ENCODE data around the gene PP2D1.
"Not testable (repeated sequence)": the region's sequence is repeated elsewhere in the genome, so short reads cannot be mapped to it uniquely, and the experiment has no call there.

PP2D1 gene

GRCh38 chr3:20040548-20041196 lies 28.6 kb upstream of the PP2D1 start:
- DNase-seq: peak; percentile 66

DNA sequence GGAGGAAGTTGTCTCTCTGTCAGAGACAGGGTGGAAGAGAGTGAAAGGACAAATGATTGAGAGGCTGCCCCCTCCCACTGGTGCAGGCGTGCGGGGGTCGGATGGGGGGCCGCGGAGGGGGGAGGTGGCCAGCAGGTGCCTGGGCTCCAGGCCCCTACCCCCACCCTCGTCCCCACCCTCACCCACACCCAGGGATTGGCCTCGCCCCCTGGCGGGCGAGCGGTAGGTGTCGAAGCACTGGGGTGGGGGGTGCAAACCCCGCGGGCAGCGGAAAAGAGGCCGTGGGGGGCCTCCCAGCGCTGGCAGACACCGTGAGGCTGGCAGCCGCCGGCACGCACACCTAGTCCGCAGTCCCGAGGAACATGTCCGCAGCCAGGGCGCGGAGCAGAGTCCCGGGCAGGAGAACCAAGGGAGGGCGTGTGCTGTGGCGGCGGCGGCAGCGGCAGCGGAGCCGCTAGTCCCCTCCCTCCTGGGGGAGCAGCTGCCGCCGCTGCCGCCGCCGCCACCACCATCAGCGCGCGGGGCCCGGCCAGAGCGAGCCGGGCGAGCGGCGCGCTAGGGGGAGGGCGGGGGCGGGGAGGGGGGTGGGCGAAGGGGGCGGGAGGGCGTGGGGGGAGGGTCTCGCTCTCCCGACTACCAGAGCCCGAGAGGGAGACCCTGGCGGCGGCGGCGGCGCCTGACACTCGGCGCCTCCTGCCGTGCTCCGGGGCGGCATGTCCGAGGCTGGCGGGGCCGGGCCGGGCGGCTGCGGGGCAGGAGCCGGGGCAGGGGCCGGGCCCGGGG lies 27.9 kb upstream of the PP2D1 start, which contains the start of gene KAT2B:
KAT2B (plus strand) TSS at position 682 of the 783 bp plus-strand sequence; CDS start at position 714, 32 bp downstream.
- DNase-seq: peak; percentile 67

DNA sequence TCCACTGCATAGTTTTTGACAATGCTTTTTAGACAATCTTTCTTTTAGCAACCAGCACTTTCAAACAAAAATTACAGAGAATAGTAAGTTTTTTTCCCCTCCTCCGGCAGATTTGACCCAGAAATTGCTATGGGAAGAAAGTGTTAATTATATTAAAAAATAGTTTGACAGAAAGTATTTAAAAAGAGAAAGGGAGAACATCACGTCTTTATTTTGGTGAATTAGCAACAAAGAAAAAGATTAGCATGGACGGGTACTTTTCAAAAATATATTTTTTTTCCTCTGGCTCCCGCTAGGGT lies 27.4 kb upstream of the PP2D1 start:
- DNase-seq: no peak

- no peak for DNase-seq
Observed at GRCh38 chr3:20038699-20039465, 26.8 kb upstream of the PP2D1 start.

DNA sequence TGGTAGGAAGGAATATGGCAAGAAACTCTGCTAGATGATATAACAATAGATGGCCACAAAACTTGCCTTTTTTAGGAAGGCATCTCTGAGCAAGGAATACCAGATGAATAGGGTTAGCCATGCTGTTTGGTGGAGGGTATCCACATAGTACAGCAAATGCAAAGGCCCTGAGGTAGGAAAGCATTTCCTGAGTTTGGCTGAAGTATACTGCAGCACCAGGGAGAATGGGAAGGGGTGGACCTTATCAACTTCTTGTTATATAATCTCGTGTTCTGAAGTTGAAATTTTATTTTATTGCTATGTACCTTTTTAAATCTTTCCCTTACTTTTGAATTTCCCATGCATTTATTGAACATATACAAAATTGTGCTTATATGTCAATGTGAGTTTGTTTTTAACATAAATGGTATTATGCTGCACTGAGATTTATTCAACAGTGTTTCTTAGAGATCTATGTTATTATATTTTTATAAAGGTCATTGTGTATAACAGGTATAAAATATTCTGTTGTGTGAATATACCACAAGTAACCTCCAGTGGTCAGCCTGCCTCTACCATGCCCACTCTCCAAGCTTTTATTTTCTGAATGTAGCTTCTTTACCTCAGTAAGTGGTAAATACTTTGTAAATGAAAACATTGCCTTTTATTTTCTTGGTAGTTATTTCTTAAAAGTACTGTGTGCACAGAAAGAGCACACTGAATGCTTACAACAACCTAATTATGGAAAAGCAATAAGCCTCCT lies 25.4 kb upstream of the PP2D1 start:
- no peak for DNase-seq

DNA sequence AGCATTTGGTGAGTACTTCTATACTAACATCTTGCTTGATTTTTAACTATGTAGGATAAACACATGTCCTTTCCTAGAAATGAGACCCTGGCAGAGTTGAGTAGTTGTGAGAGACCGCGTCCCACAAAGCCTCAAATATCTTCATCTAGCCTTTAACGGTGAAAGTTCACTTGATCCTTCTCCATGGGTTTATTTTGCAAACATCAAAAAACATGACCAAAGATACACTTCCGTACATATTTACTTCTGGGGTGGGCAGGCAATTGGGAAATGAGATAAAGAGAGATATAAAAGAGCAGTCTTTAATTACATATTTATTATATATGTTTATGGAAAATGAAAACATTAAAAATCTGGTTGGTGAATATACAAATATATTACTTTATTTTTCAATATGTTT lies 23.0 kb upstream of the PP2D1 start:
- no peak for DNase-seq

DNA sequence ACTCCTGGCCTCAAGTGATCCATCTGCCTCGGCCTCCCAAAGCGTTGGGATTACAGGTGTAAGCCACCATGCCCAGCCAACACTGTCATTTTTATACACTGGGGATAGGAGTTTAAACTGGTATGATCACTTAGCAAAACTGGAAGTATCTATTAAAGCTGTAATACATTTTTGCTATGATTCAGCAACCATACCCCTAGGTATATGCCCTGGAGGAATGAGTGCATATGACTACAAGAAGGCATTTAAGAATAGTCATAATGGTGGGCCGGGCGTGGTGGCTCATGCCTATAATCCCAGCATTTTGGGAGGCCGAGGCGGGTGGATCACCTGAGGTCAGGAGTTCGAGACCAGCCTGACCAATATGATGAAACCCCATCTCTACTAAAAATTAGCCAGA lies 19.9 kb upstream of the PP2D1 start:
- not testable (repeated sequence) for DNase-seq

DNA sequence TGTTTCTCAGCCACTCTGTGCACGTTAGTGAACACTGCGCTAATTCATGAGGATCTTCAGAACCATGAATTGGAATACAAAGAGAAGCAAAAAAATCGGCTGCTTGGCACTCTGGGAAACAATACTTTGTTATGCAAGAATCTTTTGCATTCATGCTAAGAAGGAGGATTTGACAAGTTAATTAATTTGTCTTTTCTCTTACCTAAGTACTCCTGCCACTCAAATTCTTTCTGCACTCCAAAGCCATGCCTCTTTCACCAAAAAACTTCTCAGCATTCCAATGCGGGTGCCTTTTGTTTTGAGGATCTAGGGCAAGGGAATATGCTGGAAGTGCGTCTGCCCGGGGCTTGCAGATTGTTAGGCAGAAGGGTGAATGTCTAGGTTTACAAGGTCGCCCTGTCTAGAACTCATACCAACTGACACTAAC lies 16.9 kb upstream of the PP2D1 start:
- DNase-seq: no peak

- DNase-seq: no peak
Observed at GRCh38 chr3:20027136-20027535, 15.1 kb upstream of the PP2D1 start.

GRCh38 chr3:20023623-20024405 lies 11.8 kb upstream of the PP2D1 start:
- DNase-seq: no peak

- no peak for DNase-seq
Observed at GRCh38 chr3:20022954-20023622, 11.0 kb upstream of the PP2D1 start.

GRCh38 chr3:20016076-20016475 lies 4.0 kb upstream of the PP2D1 start:
- not testable (repeated sequence) for DNase-seq

GRCh38 chr3:20015525-20015924 lies 3.5 kb upstream of the PP2D1 start:
- no peak for DNase-seq

GRCh38 chr3:20013396-20013795 lies 1.3 kb upstream of the PP2D1 start:
- DNase-seq: no peak

DNA sequence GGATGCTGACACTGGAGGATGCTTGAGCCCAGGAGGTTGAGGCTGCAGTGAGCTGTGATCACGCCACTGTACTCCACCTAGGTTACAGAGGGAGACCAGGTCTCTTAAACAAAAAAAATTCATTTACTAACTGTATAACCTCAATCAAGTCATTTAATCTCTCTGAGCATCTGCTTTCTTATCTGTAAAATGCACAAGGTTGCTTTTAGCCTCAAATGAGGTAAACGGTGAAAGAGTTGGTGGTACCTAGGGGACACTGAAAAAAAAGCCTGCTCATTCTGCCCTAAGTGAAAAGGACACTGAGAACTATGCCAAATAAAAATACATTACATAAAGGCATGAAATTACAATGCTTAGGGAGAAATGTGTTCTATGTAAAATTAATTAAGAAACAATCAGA lies 3.4 kb downstream of the PP2D1 start:
- no peak for DNase-seq

DNA sequence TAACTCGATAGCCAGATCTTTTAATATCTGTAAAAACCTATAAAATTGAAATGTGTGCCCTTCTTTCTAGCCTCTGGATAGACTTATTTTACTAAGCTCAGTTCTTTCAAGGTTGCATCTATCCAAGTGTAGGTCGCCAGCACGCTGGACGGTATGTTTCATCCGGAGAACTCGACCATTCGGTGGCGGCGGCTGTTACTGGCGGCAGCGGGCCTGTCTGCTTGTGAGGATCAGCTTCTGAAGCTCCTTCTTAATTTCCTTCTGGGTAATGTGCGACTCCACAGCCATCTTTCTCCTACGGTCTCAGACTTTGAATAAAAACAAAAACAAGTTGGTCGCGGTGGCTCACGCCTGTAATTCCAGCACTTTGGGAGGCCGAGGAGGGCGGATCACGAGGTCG lies 4.1 kb downstream of the PP2D1 start:
- DNase-seq: no peak

DNA sequence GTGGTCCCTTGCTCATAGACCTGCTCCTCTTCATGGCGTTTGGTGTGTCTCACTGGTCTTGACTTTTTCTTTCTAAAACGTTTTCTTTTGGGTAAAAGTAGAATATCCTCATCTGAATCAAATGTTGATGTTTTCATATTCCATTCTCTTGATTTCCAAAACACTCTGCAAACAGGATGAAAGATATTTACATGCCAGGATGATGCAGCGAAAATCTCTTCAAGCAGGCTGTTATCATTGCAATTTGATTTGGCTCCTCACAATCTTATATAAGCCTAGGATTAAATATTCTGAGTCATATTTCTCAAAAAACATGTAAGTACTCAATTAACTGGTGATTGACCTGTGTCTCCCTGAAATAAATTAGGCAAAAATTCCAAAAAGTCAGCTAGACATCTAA lies 10.1 kb downstream of the PP2D1 start:
- no peak for DNase-seq

GRCh38 chr3:19997502-19997901 lies 14.6 kb downstream of the PP2D1 start:
- DNase-seq: no peak

GRCh38 chr3:19994796-19995195 lies 17.3 kb downstream of the PP2D1 start:
- DNase-seq: no peak

DNA sequence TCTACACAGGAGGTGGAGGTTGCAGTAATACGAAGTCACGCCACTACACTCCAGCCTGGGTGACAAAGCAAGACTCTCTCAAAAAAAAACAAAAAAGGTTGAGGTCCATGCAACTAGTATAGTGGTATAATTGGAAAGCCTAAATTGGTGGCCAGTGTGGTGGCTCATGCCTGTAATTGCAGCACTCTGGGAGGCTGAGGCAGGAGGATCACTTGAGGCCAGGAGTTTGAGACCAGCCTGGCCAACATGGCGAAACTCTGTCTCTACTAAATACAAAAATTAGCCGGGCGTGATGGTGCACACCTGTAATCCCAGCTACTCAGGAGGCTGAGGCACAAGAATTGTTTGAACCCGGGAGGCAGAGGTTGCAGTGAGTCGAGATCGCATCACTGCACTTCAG lies 23.2 kb downstream of the PP2D1 start:
- not testable (repeated sequence) for DNase-seq

DNA sequence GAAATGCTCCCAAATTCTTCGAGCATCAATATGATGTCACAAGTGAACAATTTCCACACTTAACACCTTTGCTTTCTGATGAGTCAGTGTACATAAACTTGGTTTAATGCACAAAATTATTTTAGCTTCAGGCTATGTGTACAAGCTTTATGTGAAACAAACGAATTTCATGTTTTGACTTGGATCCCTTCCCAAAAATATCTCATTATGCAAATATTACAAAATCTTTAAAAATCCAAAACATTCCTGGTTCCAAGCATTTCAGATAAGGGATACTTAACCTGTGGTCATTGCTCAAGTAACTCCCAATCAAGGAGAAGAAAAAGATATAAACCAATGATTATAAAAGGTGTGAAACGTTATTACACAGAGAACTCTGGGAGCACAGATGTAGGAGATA lies 40.0 kb downstream of the PP2D1 start:
- peak; percentile 40 for DNase-seq

Measured in fibroblast of skin of back (primary cell).